Measurements from ENCODE around the gene ADPRHL1. TPM values are rescaled to one million over a fixed set of nuclear protein-coding genes. Genes with fewer than 3 reads are reported as not detected.

Gene ADPRHL1
- polyA plus RNA-seq, 3 donors, result 0.15 to 0.52 (median 0.27) TPM

DNA sequence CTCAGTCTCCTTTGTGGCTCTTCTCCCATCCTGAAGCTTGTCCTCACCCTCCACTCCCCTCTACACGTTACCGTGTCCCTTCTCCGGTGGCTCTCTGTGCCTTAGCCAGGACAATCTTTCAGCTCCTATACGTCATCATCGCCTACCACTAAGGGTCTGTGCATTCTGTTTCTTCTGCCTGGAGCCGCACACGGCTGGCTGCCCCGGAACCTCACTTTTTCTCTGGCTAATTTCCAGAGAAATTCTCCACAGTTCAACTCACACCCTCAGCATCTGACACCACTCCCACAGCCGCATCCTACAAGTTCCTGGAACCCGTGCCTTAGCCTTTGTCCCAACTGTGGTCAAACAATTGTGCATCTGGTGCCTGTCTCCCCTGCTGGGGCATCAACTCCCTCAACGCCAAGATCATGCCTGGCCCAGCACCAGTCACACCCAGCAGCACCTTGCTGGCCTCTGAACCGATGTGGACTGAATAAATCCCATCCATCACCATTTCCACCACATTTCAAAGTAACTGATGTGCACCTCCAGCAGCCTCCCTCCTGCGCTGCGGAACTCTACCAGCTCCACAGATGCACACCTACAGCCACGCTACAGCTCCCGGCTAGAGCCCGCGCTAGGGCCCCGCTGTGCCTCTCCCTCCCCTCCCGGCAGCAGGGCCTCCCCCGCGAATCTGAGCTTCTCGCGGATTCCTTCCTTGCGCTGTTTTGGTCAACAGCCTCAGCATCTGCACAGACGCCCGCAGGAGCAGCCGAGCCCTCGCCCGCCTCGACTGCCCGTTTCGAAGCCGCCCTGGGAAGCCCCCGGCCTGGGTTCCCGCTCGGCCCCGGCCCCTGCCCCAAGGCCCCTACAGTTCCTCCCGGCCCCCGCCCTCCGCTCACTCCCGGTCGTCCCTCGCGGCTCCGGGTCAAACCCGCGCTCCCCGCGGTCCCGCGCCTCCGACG lies 36.5 kb upstream of the ADPRHL1 start:
- peak in 1 of 3 donors; percentile 20 for DNase-seq
- 7% methylated on average over 54 of the region's 54 CpGs for WGBS (ENCODE audit: insufficient coverage)
- H3K4me2 ChIP-seq (replicated peaks; ENCODE audit: extremely low read depth, low read length, poor library complexity, severe bottlenecking), result peak overlapping the region; percentile 81

DNA sequence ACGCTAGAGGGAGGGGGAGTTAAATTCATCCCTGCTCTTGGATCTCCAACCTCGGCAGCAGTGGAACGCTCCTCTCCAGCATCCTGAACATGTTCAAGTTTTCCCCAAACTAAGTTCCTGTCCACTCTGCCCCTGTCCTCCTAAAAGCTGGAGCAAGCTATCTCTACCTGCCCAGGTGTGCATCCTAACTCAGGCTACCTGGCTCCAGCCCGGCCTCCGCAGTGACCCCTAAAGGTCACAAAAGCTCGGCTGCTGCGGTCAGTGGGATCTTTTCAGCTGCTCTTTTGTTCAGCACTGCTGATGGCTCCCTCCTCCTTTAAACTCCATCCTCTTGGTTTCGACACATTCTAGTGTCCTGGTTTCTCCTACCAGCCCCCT lies 35.9 kb upstream of the ADPRHL1 start:
- no peaks in the 10 kb centered on the region for H3K27me3 ChIP-seq (ENCODE audit: control insufficient read depth in 2 of 2, insufficient read depth in 2 of 2, low read length in 2 of 2)
- WGBS (ENCODE audit: insufficient coverage), result 55% methylated on average over 1 of the region's 8 CpGs

More for the DNA sequence above, 36.5 kb upstream of the ADPRHL1 start:
- TF ChIP-seq, protein P1, sequence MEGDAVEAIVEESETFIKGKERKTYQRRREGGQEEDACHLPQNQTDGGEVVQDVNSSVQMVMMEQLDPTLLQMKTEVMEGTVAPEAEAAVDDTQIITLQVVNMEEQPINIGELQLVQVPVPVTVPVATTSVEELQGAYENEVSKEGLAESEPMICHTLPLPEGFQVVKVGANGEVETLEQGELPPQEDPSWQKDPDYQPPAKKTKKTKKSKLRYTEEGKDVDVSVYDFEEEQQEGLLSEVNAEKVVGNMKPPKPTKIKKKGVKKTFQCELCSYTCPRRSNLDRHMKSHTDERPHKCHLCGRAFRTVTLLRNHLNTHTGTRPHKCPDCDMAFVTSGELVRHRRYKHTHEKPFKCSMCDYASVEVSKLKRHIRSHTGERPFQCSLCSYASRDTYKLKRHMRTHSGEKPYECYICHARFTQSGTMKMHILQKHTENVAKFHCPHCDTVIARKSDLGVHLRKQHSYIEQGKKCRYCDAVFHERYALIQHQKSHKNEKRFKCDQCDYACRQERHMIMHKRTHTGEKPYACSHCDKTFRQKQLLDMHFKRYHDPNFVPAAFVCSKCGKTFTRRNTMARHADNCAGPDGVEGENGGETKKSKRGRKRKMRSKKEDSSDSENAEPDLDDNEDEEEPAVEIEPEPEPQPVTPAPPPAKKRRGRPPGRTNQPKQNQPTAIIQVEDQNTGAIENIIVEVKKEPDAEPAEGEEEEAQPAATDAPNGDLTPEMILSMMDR (IDR thresholded peaks at IDR 0.05), result no peak
- Histone ChIP-seq H3K27me3 (ENCODE audit: control insufficient read depth in 2 of 2, insufficient read depth in 2 of 2, low read length in 2 of 2) (no peaks in the 10 kb centered on the region), H4K20me1 (ENCODE audit: insufficient read depth, low read length) (peaks cover 63% of the 10 kb centered on the region), H3K36me3 (replicated peaks in 1 of 2; ENCODE audit: control insufficient read depth in 1 of 2, insufficient read depth in 2 of 2, low read length in 2 of 2) (peaks cover 2 to 6% of the 10 kb centered on the region in 2 donors), H2AFZ (ENCODE audit: insufficient read depth, low read depth, low read length, poor library complexity, severe bottlenecking) (peak overlapping the region; percentile 85), H3K9ac (ENCODE audit: insufficient read depth, low read length, poor library complexity, severe bottlenecking) (peak overlapping the region; percentile 84), H3K9me3 (replicated peaks in 1 of 2; ENCODE audit: control insufficient read depth in 1 of 2, insufficient read depth in 1 of 2, low read length in 2 of 2) (no peaks in the 10 kb centered on the region), H3K79me2 (ENCODE audit: insufficient read depth, low read length) (peaks cover 90% of the 10 kb centered on the region), H3K27ac (ENCODE audit: low read depth in 1 of 2, low read length in 2 of 2) (peak overlapping the region in 1 of 2 donors; percentile 94), H3K4me1 (ENCODE audit: control insufficient read depth in 1 of 2, insufficient read depth in 2 of 2, low read length in 2 of 2) (peaks cover 51 to 52% of the 10 kb centered on the region in 2 donors), H3K4me3 (replicated peaks in 1 of 3; ENCODE audit: low read depth in 2 of 3, low read length in 3 of 3) (peak overlapping the region; percentile 67 to 91 (median 83))
- Mint-ChIP-seq H3K27me3 (ENCODE audit: low read depth in 3 of 3) (peaks cover 0 to 1% (median 0%) of the 10 kb centered on the region in 3 donors), H3K9me3 (no peaks in the 10 kb centered on the region), H3K4me1 (peaks cover 58% of the 10 kb centered on the region), H3K36me3 (peaks cover 12 to 24% of the 10 kb centered on the region in 2 donors), H3K4me3 (peak overlapping the region; percentile 90 to 96), H3K27ac (peak overlapping the region in 6 of 7 donors; percentile 45 to 86 (median 75))
- intact Hi-C loops (cut with micrococcal nuclease), result loop anchor here (5.0 to 10.0 kb wide), 4 partner anchors 195 to 905 kb away; partner anchors contain the start of genes LAMP1 (in 2 of the 2) and TUBGCP3 (in 1 of the 2)

More for the DNA sequence above, 35.9 kb upstream of the ADPRHL1 start:
- Mint-ChIP-seq H3K36me3 (peaks cover 6 to 19% of the 10 kb centered on the region in 2 donors), H3K4me1 (peaks cover 53% of the 10 kb centered on the region), H3K4me3 (peak overlapping the region; percentile 90 to 96), H3K27ac (peak overlapping the region in 3 of 7 donors; percentile 19 to 85 (median 76)), H3K27me3 (ENCODE audit: low read depth in 3 of 3) (peaks cover 0 to 1% (median 0%) of the 10 kb centered on the region in 3 donors), H3K9me3 (no peaks in the 10 kb centered on the region)
- no peaks in the 10 kb centered on the region for H3K9me3 ChIP-seq (replicated peaks in 1 of 2; ENCODE audit: control insufficient read depth in 1 of 2, insufficient read depth in 1 of 2, low read length in 2 of 2)
- intact Hi-C loops (cut with micrococcal nuclease), result no loop called here
- peaks cover 61% of the 10 kb centered on the region for H4K20me1 ChIP-seq (ENCODE audit: insufficient read depth, low read length)
- H3K9ac ChIP-seq (ENCODE audit: insufficient read depth, low read length, poor library complexity, severe bottlenecking), result no peak overlapping the region
- no peak overlapping the region for H2AFZ ChIP-seq (ENCODE audit: insufficient read depth, low read depth, low read length, poor library complexity, severe bottlenecking)
- no peak for DNase-seq
- TF ChIP-seq, protein P1 (IDR thresholded peaks at IDR 0.05), result no peak
- no peaks in the 10 kb centered on the region for H3K36me3 ChIP-seq (replicated peaks in 1 of 2; ENCODE audit: control insufficient read depth in 1 of 2, insufficient read depth in 2 of 2, low read length in 2 of 2)
- peak overlapping the region in 1 of 3 experiments; percentile 91 for H3K4me3 ChIP-seq (replicated peaks in 1 of 3; ENCODE audit: low read depth in 2 of 3, low read length in 3 of 3)
- H3K4me2 ChIP-seq (replicated peaks; ENCODE audit: extremely low read depth, low read length, poor library complexity, severe bottlenecking), result peak overlapping the region; percentile 81
- H3K79me2 ChIP-seq (ENCODE audit: insufficient read depth, low read length), result peaks cover 90% of the 10 kb centered on the region
- no peak overlapping the region for H3K27ac ChIP-seq (ENCODE audit: low read depth in 1 of 2, low read length in 2 of 2)
- peaks cover 47 to 51% of the 10 kb centered on the region in 2 donors for H3K4me1 ChIP-seq (ENCODE audit: control insufficient read depth in 1 of 2, insufficient read depth in 2 of 2, low read length in 2 of 2)

Measured in CD14-positive monocyte (primary cell).